ENCODE measurements around the gene CRMP1. TPM values are rescaled to one million over a fixed set of nuclear protein-coding genes. Genes with fewer than 3 reads are reported as not detected.
A peak's percentile ranks its signal among the peaks of the same experiment; 100 is the strongest.

The CRMP1 gene
- total RNA-seq, 1 donor from 2014 or later: 1.9 TPM

GRCh38 chr4:5797866-5798265, 95.0 kb downstream of the CRMP1 start:
- DNase-seq (ENCODE audit: low spot score in 2 of 2): peak in 1 of 2 donors; percentile 43
- peaks cover 64 to 69% of the 10 kb centered on the region in 2 donors for H3K36me3 ChIP-seq
- H3K4me1 ChIP-seq: no peaks in the 10 kb centered on the region
- no peaks in the 10 kb centered on the region for H3K27me3 ChIP-seq
- intact Hi-C loops (cut with DNase I): no loop called here
- no peak overlapping the region for H3K4me3 ChIP-seq
- no peaks in the 10 kb centered on the region for H3K9me3 ChIP-seq
- TF ChIP-seq CTCF (IDR thresholded peaks at IDR 0.05): no peak
- no peak overlapping the region for H3K27ac ChIP-seq

- DNase-seq (ENCODE audit: low spot score in 2 of 2): peak in 1 of 2 donors; percentile 56
- Histone ChIP-seq H3K27me3 (no peaks in the 10 kb centered on the region), H3K4me1 (no peaks in the 10 kb centered on the region), H3K4me3 (no peak overlapping the region), H3K27ac (no peak overlapping the region), H3K9me3 (no peaks in the 10 kb centered on the region), H3K36me3 (peaks cover 56 to 72% of the 10 kb centered on the region in 2 donors)
- intact Hi-C loops (cut with DNase I): no loop called here
- TF ChIP-seq CTCF (IDR thresholded peaks at IDR 0.05): no peak
Observed at GRCh38 chr4:5796976-5797375, 95.9 kb downstream of the CRMP1 start.

- Histone ChIP-seq H3K4me1 (no peaks in the 10 kb centered on the region), H3K27me3 (no peaks in the 10 kb centered on the region), H3K27ac (no peak overlapping the region), H3K36me3 (peaks cover 53 to 63% of the 10 kb centered on the region in 2 donors), H3K9me3 (no peaks in the 10 kb centered on the region), H3K4me3 (no peak overlapping the region)
- no peak for TF ChIP-seq CTCF (IDR thresholded peaks at IDR 0.05)
- peak in 1 of 2 donors; percentile 18 for DNase-seq (ENCODE audit: low spot score in 2 of 2)
- intact Hi-C loops (cut with DNase I): no loop called here
Observed at GRCh38 chr4:5795580-5795979, 97.3 kb downstream of the CRMP1 start.

GRCh38 chr4:5793514-5793913, 99.4 kb downstream of the CRMP1 start:
- Histone ChIP-seq H3K36me3 (peaks cover 44 to 61% of the 10 kb centered on the region in 2 donors), H3K4me3 (no peak overlapping the region), H3K9me3 (no peaks in the 10 kb centered on the region), H3K27ac (no peak overlapping the region), H3K27me3 (no peaks in the 10 kb centered on the region), H3K4me1 (no peaks in the 10 kb centered on the region)
- no peak for TF ChIP-seq CTCF (IDR thresholded peaks at IDR 0.05)
- DNase-seq (ENCODE audit: low spot score in 2 of 2): peak in 1 of 2 donors; percentile 56
- intact Hi-C loops (cut with DNase I): no loop called here

GRCh38 chr4:5791654-5792053, 101.2 kb downstream of the CRMP1 start:
- no peak overlapping the region for H3K27ac ChIP-seq
- peak in 1 of 2 donors; percentile 19 for DNase-seq (ENCODE audit: low spot score in 2 of 2)
- no peaks in the 10 kb centered on the region for H3K27me3 ChIP-seq
- H3K9me3 ChIP-seq: no peaks in the 10 kb centered on the region
- H3K36me3 ChIP-seq: peaks cover 41 to 61% of the 10 kb centered on the region in 2 donors
- no peaks in the 10 kb centered on the region for H3K4me1 ChIP-seq
- H3K4me3 ChIP-seq: no peak overlapping the region
- TF ChIP-seq CTCF (IDR thresholded peaks at IDR 0.05): no peak
- intact Hi-C loops (cut with DNase I): loop anchor here (2.0 kb wide), 1 partner anchor 39 kb away; no protein-coding TSS in a partner anchor

- peaks cover 34 to 52% of the 10 kb centered on the region in 2 donors for H3K36me3 ChIP-seq
- H3K4me3 ChIP-seq: no peak overlapping the region
- peaks cover 0 to 4% of the 10 kb centered on the region in 2 donors for H3K4me1 ChIP-seq
- no peak overlapping the region for H3K27ac ChIP-seq
- no peaks in the 10 kb centered on the region for H3K9me3 ChIP-seq
- no peaks in the 10 kb centered on the region for H3K27me3 ChIP-seq
- intact Hi-C loops (cut with DNase I): loop anchor here (1.0 to 2.0 kb wide), 2 partner anchors 38 to 81 kb away; no protein-coding TSS in a partner anchor
- no peak for DNase-seq (ENCODE audit: low spot score in 2 of 2)
- no peak for TF ChIP-seq CTCF (IDR thresholded peaks at IDR 0.05)
Observed at GRCh38 chr4:5790546-5790857, 102.4 kb downstream of the CRMP1 start.

Data from ascending aorta (tissue), 2 donors.